NCI-H2107 treated with DMSO at 0.1 percent for 48 hours (cell line): ENCODE results near the gene TMEM86B.
"Not testable (repeated sequence)": the region's sequence is repeated elsewhere in the genome, so short reads cannot be mapped to it uniquely, and the experiment has no call there.

Experiments used
- DNase-seq: peaks from one replicate; lab custom pipeline; 2025; ENCODE audit not compliant: unreplicated experiment; lab: John Stamatoyannopoulos, UW

Gene TMEM86B

GRCh38 chr19:55242517-55242916, 14.0 kb upstream of the TMEM86B start:
- no peak for DNase-seq

GRCh38 chr19:55241935-55242464, 13.4 kb upstream of the TMEM86B start:
- no peak for DNase-seq

GRCh38 chr19:55241143-55241934, 12.8 kb upstream of the TMEM86B start:
- no peak for DNase-seq

GRCh38 chr19:55240713-55241020, 12.1 kb upstream of the TMEM86B start:
- DNase-seq, result no peak

GRCh38 chr19:55239004-55239403, 10.4 kb upstream of the TMEM86B start:
- no peak for DNase-seq

DNA sequence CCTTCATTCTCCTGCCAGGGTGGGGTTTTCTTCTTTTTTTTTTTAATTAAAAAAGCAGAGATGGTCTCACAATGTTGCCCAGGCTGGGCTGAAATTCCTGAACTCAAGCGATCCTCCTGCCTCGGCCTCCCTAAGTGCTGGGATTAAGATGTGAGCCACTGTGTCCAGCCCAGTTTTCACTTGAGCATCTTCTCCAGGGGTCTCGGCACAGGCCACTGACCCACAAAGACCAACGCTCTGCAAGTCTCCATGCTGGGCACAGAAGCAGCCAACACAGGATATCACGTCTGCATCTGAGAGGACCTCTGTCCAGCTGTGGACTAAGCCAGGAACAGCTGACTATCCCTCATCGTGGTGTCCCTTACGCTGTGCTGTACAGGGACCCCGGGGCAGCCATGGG, 9.5 kb upstream of the TMEM86B start:
- no peak for DNase-seq

- no peak for DNase-seq
These were observed 4.4 kb upstream of the TMEM86B start for GRCh38 chr19:55232986-55233385.

GRCh38 chr19:55232286-55232602, 3.7 kb upstream of the TMEM86B start:
- DNase-seq, result no peak

DNA sequence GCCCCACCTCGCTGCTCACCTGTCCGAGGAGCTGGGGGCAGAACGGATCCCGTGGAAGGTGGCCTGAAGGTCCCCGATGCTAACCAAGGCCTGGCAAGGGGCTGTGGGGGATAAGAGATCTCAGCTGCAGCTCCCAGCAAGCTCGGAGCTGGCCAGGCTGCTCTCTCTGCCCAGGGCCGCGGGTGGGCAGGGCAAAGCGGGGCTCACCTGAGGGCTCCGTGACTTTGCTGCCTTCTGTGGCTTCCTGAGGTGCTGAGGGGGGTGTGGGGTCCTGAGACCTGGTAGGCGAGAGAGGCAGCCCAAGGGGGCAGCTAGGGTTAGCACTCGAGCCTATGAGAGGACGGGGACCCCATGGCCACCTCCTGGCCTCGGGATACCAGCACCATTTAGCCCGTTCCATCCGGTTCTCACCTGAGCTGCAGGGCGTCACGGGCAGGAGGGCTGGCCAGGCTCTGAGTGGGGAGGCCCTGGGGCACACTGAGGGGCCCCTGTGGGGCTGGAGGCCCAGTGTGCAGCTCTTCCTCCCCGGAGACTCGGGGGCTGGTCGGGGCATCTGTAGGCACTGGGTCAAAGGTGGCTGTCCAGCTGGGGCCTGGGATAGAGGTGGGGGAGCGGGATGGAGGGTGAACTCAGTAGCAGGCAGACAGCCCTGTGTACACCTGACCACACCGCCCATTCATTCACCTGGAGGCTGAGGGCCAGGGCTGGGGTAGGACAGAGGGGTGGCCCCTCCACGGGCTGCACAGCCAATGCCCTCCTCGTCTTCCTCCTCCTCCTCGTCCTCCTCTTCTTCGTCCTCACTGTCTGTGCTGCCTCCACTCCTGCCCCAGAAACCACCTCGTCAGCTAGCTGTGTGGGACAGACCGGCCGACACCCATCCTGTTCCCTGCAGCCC, 3.1 kb upstream of the TMEM86B start:
- no peak for DNase-seq

DNA sequence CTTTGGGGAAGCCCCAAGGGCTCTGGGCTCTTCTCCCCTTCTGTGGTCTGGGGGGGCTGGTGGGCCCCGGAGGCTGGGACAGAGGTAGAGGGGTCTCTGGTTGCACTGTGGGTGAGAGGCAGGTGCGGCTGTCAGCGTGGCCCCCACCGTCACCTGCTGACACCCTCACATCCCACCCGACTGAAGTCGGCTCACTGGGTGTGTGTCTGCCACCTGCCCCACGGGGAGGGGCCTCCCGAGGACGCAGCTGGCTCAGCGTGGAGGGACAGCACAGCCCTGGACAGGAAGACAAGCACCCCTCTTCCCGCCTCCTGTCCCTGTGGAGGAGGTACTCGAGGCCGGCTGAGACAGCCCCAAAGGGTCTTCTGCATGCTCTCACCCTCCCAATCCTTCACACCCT, 2.2 kb upstream of the TMEM86B start:
- DNase-seq, result no peak

- no peak for DNase-seq
These were observed 1.8 kb upstream of the TMEM86B start for GRCh38 chr19:55230329-55230728.

- DNase-seq, result no peak
These were observed 1.2 kb upstream of the TMEM86B start for GRCh38 chr19:55229789-55230182.

DNA sequence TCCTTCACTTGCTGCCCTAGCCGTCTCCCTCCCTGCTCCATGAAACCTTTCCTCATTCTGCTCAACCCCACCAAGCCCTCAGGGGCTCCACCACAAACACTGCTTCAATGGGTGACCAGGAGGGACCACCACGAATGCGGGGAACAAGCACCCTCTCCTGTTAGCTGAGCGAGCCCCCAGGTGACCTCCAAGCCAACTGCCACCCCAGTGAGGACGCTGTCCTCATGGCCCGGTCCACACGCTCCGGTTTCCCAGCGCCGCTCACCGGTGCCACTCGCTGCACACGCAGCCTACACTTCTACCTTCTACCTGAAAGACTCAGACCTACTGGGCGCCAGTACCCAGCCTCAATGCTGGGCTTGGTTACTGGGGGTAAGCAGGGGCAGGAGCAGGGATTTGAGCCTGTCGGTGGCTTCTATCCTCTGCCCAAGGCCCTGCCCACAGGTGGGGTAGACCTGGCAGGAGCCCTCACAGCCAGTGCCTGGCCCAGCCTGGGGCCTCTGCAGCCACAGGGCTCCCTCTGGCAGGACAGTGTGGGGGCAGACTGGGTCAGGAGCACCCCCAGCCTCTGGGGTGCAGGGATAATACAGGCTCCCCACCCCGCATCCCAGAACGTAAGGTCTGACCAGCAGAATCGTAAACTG, 704 bp upstream of the TMEM86B start:
- DNase-seq, result no peak

- no peak for DNase-seq
These were observed 560 bp downstream of the TMEM86B start for GRCh38 chr19:55228015-55228391.

DNA sequence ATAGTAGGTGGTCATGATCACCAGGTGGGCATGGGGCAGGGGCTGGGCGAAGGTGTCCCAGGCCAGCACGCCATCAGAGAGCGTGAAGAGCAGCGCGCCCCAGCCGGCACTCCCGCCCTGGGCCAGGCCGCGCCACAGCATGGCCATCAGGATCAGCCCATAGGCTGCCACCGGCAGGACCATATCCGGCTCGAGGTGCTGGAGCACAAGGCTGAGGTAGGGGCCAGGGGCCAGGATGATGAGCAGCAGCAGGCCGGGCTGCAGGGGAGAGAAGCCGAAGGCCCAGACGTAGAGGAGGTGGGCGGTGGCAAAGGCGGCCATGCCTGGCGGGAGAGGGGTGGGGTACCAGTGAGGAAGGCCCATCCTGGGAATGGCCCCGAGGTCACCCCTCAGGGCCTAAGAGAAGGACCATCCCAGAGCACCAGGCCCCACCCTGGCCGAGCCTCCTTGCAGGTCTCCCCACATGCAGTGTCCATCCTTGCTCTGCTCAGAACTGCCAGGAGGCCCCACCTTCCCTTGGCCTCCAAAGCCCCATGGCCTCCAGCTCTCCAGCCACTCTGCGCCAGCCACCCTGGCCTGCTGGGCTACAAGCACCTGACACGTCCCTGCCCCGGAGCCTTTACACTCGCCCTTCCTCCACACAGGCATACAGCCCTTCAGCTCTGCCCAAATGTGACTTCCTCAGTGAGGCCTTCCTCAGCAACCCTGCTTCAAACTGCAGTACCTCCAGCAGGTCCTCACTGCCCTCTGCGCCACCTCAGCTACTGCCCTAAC, 1.1 kb downstream of the TMEM86B start:
- DNase-seq, result no peak

GRCh38 chr19:55226788-55227187, 1.8 kb downstream of the TMEM86B start:
- DNase-seq, result no peak

- no peak for DNase-seq
These were observed 2.3 kb downstream of the TMEM86B start for GRCh38 chr19:55226273-55226672.

DNA sequence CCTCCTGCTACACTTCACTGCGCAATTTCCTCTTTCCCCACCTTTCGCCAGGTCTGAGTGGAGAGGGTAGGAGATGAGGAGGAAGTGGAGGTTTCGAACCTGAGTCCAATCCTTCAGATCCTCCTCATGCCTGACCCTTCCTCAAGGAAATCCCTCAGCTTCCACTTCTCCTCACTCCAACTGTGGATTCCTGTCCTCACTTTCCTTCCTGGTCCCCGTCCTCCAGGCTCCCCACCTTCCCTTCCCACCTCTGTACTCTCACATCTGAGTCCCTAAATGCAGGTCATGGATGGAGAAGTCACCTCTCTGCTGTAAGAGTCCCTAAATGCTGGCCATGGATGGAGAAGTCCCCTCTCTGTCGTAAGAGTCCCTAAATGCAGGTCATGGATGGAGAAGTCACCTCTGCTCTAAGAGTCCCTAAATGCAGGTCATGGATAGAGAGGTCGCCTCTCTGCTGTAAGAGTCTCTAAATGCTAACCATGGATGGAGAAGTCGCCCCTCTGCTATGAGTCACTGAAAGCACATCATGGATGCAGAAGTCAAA, 3.1 kb downstream of the TMEM86B start:
- DNase-seq, result no peak

DNA sequence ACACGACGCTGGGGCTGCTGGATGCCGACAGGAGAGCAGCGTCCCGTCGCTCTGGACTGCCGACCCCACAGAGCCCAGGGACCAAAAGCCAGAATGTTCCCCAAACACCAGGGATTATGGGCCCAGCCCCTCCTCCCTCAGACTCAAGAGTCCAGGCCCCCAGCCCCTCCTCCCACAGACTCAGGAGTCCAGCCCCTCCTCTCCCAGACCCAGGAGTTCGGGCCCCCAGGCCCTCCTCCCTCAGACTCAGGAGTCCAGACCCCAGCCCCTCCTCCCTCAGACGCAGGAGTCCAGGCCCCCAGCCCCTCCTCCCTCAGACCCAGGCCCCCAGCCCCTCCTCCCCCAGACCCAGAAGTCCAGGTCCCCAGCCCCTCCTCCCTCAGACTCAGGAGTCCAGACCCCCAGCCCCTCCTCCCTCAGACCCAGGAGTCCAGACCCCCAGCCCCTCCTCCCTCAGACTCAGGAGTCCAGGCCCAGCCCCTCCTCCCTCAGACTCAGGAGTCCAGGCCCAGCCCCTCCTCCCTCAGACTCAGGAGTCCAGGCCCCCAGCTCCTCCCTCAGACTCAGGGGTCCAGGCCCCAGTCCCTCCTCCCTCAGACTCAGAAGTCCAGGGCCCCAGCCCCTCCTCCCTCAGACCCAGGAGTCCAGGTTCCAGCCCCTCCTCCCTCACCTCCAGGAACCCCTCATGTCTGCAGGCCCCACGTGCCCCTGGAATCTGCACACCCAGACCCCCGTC, 3.7 kb downstream of the TMEM86B start:
- not testable (repeated sequence) for DNase-seq

DNA sequence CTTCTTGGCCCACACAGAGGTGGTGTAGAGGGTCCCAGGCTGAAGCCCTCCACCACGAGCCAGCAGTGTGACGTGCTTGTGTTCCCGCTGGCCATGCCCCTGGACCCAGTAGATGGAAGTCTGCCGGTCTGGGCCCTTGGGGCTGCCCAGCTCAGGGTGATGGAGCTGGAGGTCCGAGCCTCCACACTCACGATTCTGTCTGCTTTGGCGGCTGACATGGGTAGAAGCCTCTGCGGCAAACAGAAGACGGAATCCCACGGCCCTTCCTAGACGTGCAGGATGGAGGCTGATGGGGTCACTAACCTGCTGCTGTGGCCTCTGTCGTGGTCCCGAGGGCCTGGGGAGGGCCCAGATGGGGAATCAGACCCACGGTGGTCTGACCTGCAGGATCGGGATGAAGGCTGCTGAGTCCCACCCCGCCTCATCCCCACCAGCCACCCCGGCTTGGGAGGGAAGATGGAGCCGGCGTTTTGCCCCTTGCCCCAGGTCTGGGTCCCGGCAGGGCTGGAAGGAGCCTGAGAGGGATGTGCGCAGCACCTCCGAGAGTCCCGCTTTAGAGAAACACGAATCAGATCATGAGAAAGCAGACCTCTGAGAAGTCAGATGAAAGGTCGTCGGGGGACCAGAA, 4.4 kb downstream of the TMEM86B start:
- DNase-seq, result no peak
